ENCODE measurements around the gene ITGA5. TPM values are rescaled to one million over a fixed set of nuclear protein-coding genes. Genes with fewer than 3 reads are reported as not detected.

The ITGA5 gene
- total RNA-seq, 1 experiment from 2014 or later = 49.7 TPM

GRCh38 chr12:54424224-54424623 lies 5.2 kb upstream of the ITGA5 start:
- BruUV-seq (replicated peaks) = no TSS peak
- ChIA-PET CTCF (interaction anchor here (1.9 kb wide), 1 partner anchor 24 kb away, joined by 6 read pairs; no protein-coding TSS in a partner anchor), POLR2A (interaction anchor here (1.0 kb wide), 1 partner anchor 74 kb away, joined by 3 read pairs; no protein-coding TSS in a partner anchor), RAD21 (ENCODE audit: low non-redundant PET in 1 of 2, low total read pairs in 2 of 2, uncharacterized antibody in 2 of 2, unreplicated experiment in 2 of 2) (no interaction called here)
- no peaks in the 10 kb centered on the region for H3K36me3 ChIP-seq (ENCODE audit: control insufficient read depth in 1 of 2, insufficient read depth in 2 of 2, low read length in 2 of 2)
- intact Hi-C loops (cut with micrococcal nuclease) = no loop called here
- peaks cover 11 to 49% of the 10 kb centered on the region in 2 experiments for H3K4me1 ChIP-seq (ENCODE audit: control insufficient read depth in 1 of 2, insufficient read depth in 2 of 2, low read length in 2 of 2)
- no peak overlapping the region for H3K4me3 ChIP-seq (replicated peaks in 1 of 2; ENCODE audit: low read depth in 1 of 2, low read length in 2 of 2)
- no peak overlapping the region for H2AFZ ChIP-seq (ENCODE audit: low read depth, low read length, poor library complexity, severe bottlenecking)
- no peaks in the 10 kb centered on the region for H3K9me3 ChIP-seq (ENCODE audit: control insufficient read depth in 1 of 2, insufficient read depth in 1 of 2, low read depth in 1 of 2, low read length in 2 of 2)
- H3K9me2 ChIP-seq (ENCODE audit: insufficient read depth) = no peaks in the 10 kb centered on the region
- DNase-seq (ENCODE audit: low read depth, low spot score) (no peak), ATAC-seq (no peak)
- no peaks in the 10 kb centered on the region for H4K20me1 ChIP-seq (ENCODE audit: insufficient read depth)
- H3K9ac ChIP-seq (ENCODE audit: low read length) = no peak overlapping the region
- H3K27me3 ChIP-seq (ENCODE audit: insufficient read depth, low read length) = no peaks in the 10 kb centered on the region
- no peak overlapping the region for H3K4me2 ChIP-seq (ENCODE audit: low read length)
- TF ChIP-seq RAD21 (IDR thresholded peaks at IDR 0.05; ENCODE audit: low read depth) (no peak), REST (IDR thresholded peaks at IDR 0.05; ENCODE audit: low read depth) (no peak), CEBPB (IDR thresholded peaks at IDR 0.05; ENCODE audit: low read depth) (no peak), CBX3 (IDR thresholded peaks at IDR 0.05; ENCODE audit: low read depth) (no peak), SP1 (IDR thresholded peaks at IDR 0.05; ENCODE audit: low read depth) (no peak), MAX (IDR thresholded peaks at IDR 0.05) (no peak), POLR2AphosphoS5 (IDR thresholded peaks at IDR 0.05; ENCODE audit: low read depth, low read length) (no peak), EZH2 (IDR thresholded peaks at IDR 0.05) (no peak), POLR2A (IDR thresholded peaks at IDR 0.05; ENCODE audit: borderline replicate concordance, extremely low read depth, insufficient read depth, insufficient read length) (no peak), ZFX (IDR thresholded peaks at IDR 0.05) (no peak), JUND (IDR thresholded peaks at IDR 0.05) (no peak), SRF (IDR thresholded peaks at IDR 0.05; ENCODE audit: low read depth) (no peak), CTCF (IDR thresholded peaks at IDR 0.05 in 2 of 3, conservative IDR thresholded peaks at IDR 0.05 in 1 of 3; ENCODE audit: borderline replicate concordance in 1 of 3, insufficient read depth in 1 of 3, low read depth in 2 of 3, low read length in 2 of 3) (no peak), YY1 (IDR thresholded peaks at IDR 0.05; ENCODE audit: extremely low read depth, insufficient replicate concordance, low read depth, low read length) (no peak), FOSL1 (IDR thresholded peaks at IDR 0.05; ENCODE audit: low read depth) (no peak)
- H3K79me2 ChIP-seq (ENCODE audit: insufficient read depth, low read length) = no peaks in the 10 kb centered on the region
- no peak overlapping the region for H3K27ac ChIP-seq (ENCODE audit: low read depth, low read length)
